ENCODE results near the gene ECI1.
"Not testable (repeated sequence)": the region's sequence is repeated elsewhere in the genome, so short reads cannot be mapped to it uniquely, and the experiment has no call there.

DNA sequence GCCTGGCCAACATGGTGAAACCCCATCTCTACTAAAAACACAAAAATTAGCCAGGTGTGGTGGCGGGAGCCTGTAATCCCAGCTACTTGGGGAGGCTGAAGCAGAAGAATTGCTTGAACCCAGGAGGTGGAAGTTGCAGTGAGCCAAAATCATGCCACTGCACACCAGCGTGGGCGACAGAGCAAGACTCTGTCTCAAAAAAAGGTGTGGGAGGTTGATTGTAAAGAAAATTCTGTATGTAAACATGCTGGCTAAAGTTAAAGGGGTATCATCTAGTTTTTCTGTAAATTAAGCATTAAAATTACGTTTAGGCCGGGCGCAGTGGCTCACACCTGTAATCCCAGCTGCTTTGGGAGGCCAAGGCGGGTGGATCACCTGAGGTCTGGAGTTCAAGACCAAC is 7.1 kb upstream of the ECI1 start:
- TF ChIP-seq, protein P1, sequence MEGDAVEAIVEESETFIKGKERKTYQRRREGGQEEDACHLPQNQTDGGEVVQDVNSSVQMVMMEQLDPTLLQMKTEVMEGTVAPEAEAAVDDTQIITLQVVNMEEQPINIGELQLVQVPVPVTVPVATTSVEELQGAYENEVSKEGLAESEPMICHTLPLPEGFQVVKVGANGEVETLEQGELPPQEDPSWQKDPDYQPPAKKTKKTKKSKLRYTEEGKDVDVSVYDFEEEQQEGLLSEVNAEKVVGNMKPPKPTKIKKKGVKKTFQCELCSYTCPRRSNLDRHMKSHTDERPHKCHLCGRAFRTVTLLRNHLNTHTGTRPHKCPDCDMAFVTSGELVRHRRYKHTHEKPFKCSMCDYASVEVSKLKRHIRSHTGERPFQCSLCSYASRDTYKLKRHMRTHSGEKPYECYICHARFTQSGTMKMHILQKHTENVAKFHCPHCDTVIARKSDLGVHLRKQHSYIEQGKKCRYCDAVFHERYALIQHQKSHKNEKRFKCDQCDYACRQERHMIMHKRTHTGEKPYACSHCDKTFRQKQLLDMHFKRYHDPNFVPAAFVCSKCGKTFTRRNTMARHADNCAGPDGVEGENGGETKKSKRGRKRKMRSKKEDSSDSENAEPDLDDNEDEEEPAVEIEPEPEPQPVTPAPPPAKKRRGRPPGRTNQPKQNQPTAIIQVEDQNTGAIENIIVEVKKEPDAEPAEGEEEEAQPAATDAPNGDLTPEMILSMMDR (IDR thresholded peaks at IDR 0.05 in 4 of 5, conservative IDR thresholded peaks at IDR 0.05 in 1 of 5) = not testable (repeated sequence)
- not testable (repeated sequence) for TF ChIP-seq POLR2A (IDR thresholded peaks at IDR 0.05)

All from gastrocnemius medialis (tissue), 4 donors.